NT2/D1 (cell line): Measurements from ENCODE around the gene NFX1.
"Not testable (repeated sequence)": the region's sequence is repeated elsewhere in the genome, so short reads cannot be mapped to it uniquely, and the experiment has no call there.

Experiments used
- DNase-seq: peaks from one replicate; pipeline ENCODE4 v3.0.0-alpha.2; 2011; ENCODE audit warnings: low read depth, low spot score
- H3K27me3 ChIP-seq: 2 replicates; pipeline ENCODE4 v1.6.0; 2011; ENCODE audit warnings: mild to moderate bottlenecking; ENCODE audit not compliant: insufficient read length, insufficient read depth
- H3K36me3 ChIP-seq: 2 replicates; pipeline ENCODE4 v1.6.1; 2011; ENCODE audit warnings: mild to moderate bottlenecking, low read length, mixed read lengths; ENCODE audit not compliant: insufficient read depth, insufficient read length
- H3K4me1 ChIP-seq: 2 replicates; pipeline ENCODE4 v1.5.1; 2011; ENCODE audit not compliant: insufficient read depth, insufficient read length
- H3K4me3 ChIP-seq: 2 replicates; pipeline ENCODE4 v1.5.1; 2011; ENCODE audit warnings: low read depth; ENCODE audit not compliant: insufficient read length
- H3K9ac ChIP-seq: 2 replicates; pipeline ENCODE4 v1.6.0; 2011; ENCODE audit warnings: low read depth; ENCODE audit not compliant: insufficient read length
- H3K9me3 ChIP-seq: 2 replicates; pipeline ENCODE4 v1.5.1; 2011; ENCODE audit warnings: mild to moderate bottlenecking, low read length; ENCODE audit not compliant: insufficient read depth
- SUZ12 ChIP-seq: IDR thresholded peaks from 2 replicates; pipeline ENCODE4 v1.6.1; 2011; ENCODE audit not compliant: insufficient read length, insufficient read depth; ENCODE audit errors: extremely low read depth
- YY1 ChIP-seq: IDR thresholded peaks from 2 replicates; pipeline ENCODE4 v1.6.1; 2011; ENCODE audit not compliant: insufficient read length, insufficient read depth
- ZNF274 ChIP-seq: IDR thresholded peaks from 2 replicates; pipeline ENCODE4 v1.6.1; 2011; ENCODE audit warnings: mild to moderate bottlenecking, low read depth, low read length

Gene NFX1

DNA sequence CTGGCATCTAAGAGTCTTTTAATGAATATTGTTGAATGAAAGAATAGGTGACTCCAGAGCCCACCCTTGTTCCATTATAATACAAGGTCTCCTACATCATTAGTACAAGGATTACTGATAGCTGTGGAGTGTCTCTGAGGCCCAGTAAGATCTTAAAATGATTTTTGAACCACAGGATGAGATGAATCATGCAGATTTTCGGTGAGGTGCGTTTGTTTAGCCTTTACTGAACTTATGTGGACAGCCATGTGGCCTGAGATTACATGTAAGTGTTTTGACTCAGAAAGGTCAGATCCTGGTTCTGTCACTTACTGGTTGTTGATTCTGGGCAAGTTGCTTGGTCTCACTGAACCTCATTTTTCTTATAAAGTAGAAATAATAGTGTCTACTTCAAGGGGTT lies 21.6 kb downstream of the NFX1 start:
- TF ChIP-seq ZNF274 (no peak), SUZ12 (no peak), YY1 (no peak)

DNA sequence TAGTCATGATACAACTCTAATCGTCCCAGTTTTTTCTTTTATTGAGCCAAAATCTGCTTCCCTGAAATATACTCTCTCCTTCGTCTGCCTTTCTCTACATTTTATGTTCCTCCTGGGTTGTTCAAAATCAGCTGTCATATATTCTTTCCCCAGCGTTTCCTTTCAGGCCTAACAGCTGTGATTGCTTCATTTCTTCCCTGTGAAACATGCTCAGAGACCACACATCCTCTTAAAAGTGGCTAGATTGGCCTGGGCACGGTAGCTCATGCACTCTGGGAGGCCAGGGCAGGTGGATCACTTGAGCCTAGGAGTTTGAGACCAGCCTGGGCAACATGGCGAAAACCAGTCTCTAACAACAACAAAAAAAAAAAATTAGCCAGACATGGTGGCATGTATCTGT lies 25.1 kb downstream of the NFX1 start:
- Histone ChIP-seq H3K27me3 (no peaks in the 10 kb centered on the region), H3K9me3 (no peaks in the 10 kb centered on the region), H3K4me1 (no peaks in the 10 kb centered on the region), H3K9ac (no peak overlapping the region), H3K4me3 (no peak overlapping the region), H3K36me3 (peaks cover 89% of the 10 kb centered on the region)
- DNase-seq: no peak
- no peak for TF ChIP-seq ZNF274
- TF ChIP-seq SUZ12: no peak
- no peak for TF ChIP-seq YY1

More for the DNA sequence above, 21.6 kb downstream of the NFX1 start:
- H3K4me3 ChIP-seq: no peak overlapping the region
- no peak for DNase-seq
- H3K36me3 ChIP-seq: peaks cover 90% of the 10 kb centered on the region
- no peak overlapping the region for H3K9ac ChIP-seq
- H3K27me3 ChIP-seq: no peaks in the 10 kb centered on the region
- H3K4me1 ChIP-seq: no peaks in the 10 kb centered on the region
- no peaks in the 10 kb centered on the region for H3K9me3 ChIP-seq

DNA sequence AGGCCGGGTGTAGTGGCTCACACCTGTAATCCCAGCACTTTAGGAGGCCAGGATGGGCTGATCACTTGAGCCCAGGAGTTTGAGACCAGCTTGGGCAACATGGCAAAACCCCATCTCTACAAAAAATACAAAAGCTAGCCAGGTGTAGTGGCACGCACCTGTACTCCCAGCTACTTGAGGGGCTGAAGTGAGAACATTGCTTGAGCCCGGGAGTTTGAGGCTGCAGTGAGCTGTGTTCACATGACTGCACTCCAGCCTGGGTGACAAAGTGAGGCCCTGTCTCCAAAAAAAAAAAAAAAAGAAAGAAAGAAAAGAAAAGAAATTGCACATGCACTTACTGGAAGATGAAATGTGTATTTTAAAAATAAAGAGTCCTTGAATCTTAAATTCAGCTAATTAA lies 26.8 kb downstream of the NFX1 start:
- not testable (repeated sequence) for H3K9ac ChIP-seq, H3K4me3 ChIP-seq, H3K9me3 ChIP-seq, DNase-seq, H3K4me1 ChIP-seq, H3K27me3 ChIP-seq
- peaks cover 89% of the 10 kb centered on the region for H3K36me3 ChIP-seq

DNA sequence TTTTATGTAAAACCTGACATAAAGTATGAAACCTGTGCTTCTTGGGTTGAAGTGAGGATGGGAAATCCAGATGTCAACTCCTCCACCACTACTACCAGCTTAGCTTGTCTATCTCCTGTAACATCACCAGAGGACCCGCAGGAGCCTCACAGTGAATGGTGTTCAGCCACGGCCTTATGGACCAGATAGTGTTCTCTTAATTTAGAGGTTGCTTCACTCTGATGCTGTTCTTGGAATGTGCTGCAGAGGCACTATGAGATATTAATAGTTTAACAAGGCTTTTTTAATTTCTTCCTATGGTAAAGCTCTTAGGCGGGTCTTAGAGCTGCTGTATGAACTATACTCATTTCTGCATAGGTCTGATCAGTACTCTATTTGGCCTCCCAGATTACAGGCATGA lies 27.9 kb downstream of the NFX1 start:
- Histone ChIP-seq H3K9me3 (no peaks in the 10 kb centered on the region), H3K4me1 (no peaks in the 10 kb centered on the region), H3K36me3 (peaks cover 89% of the 10 kb centered on the region), H3K4me3 (no peak overlapping the region), H3K9ac (no peak overlapping the region), H3K27me3 (no peaks in the 10 kb centered on the region)
- no peak for TF ChIP-seq ZNF274
- no peak for TF ChIP-seq SUZ12
- no peak for TF ChIP-seq YY1
- no peak for DNase-seq

DNA sequence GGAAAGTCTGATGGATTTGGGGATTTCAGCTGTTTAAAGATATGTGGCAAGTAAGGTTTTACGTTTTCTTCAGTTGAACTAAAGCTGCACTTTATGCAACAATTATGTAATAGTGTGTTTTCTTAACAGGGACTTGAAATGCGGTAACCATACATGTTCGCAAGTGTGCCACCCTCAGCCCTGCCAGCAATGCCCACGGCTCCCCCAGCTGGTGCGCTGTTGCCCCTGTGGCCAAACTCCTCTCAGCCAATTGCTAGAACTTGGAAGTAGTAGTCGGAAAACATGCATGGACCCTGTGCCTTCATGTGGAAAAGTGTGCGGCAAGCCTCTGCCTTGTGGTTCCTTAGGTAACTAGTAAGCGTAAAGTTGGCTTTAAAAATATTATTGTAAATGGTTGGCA lies 28.5 kb downstream of the NFX1 start:
- H3K4me1 ChIP-seq: no peaks in the 10 kb centered on the region
- DNase-seq: no peak
- no peaks in the 10 kb centered on the region for H3K9me3 ChIP-seq
- TF ChIP-seq YY1 (no peak), ZNF274 (no peak), SUZ12 (no peak)
- no peak overlapping the region for H3K9ac ChIP-seq
- peaks cover 88% of the 10 kb centered on the region for H3K36me3 ChIP-seq
- H3K27me3 ChIP-seq: no peaks in the 10 kb centered on the region
- H3K4me3 ChIP-seq: no peak overlapping the region

DNA sequence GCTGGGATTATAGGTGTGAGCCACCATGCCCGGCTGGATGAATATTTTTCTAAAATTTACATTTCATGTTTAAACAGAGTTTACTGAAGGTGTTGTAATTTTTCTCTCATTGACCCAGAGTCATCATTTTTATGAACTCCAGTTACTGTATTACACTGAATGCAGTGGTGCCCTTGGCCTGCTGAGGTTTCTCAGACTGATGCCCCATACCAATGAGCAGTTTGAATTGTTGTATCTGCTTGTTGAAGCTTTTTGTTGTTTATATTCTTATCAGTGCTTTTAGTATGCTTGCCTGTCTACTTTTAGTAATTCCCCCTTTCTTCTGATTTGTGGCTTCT lies 29.9 kb downstream of the NFX1 start:
- Histone ChIP-seq H3K9ac (no peak overlapping the region), H3K36me3 (peaks cover 84% of the 10 kb centered on the region), H3K9me3 (no peaks in the 10 kb centered on the region), H3K27me3 (no peaks in the 10 kb centered on the region), H3K4me3 (no peak overlapping the region), H3K4me1 (no peaks in the 10 kb centered on the region)
- TF ChIP-seq SUZ12 (no peak), ZNF274 (no peak), YY1 (no peak)
- no peak for DNase-seq

DNA sequence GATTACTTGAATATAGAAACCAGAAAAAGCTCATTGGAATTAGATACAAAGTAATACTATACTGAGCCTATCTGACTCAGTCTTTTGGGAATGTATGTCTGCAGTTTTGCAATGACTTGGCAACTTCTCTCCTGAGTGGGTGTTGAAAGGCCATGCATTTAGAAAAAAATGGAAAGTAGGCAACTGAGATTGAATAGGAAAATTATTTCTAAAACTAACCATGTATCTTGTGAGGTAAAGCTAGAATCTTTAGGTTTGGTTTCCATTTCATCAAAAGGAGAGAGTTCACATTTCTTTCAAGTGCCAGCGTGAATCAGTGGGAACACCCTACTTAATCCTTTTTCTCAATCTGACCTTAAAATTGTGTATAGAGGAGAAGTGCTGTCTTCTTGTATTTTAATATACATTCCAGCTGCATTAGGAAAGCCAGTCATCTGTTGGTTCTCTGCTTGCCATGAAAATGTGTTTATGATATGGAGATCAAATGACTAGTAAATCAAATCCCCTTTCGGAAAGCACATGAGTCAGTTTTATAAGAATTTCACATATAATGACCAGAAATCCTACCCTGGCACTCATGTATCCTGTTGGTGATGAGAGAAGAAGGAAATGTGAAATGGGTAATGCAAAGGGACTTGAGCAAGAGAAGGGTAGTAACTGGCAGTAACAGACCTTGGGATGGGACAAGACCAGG lies 30.4 kb downstream of the NFX1 start:
- Histone ChIP-seq H3K4me3 (no peak overlapping the region), H3K4me1 (no peaks in the 10 kb centered on the region), H3K27me3 (no peaks in the 10 kb centered on the region), H3K9me3 (no peaks in the 10 kb centered on the region), H3K9ac (no peak overlapping the region), H3K36me3 (peaks cover 79% of the 10 kb centered on the region)
- TF ChIP-seq SUZ12: no peak
- TF ChIP-seq YY1: no peak
- TF ChIP-seq ZNF274: no peak
- no peak for DNase-seq

DNA sequence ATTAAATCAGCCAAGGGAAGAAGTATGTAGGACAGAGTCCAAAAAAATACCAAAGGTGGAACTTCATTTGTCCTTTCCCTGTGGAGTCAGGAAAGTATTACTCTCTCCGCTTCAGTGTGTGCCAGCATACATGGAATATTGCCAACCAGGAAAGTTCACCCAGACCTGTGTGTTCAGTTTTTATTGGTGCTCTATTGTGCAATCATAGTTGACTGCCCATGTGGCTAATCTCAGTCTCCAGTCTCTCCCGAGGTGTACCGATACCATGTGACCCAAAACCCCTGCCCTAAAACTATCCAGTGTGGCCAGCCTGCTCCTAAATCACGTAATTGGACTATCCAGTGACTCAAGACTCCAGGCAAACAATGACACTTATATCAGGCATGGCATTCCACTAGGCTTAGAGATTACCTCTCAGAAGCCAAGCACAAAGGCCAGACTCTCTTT lies 38.8 kb downstream of the NFX1 start:
- TF ChIP-seq YY1 (no peak), ZNF274 (no peak), SUZ12 (no peak)
- Histone ChIP-seq H3K27me3 (no peaks in the 10 kb centered on the region), H3K36me3 (peaks cover 67% of the 10 kb centered on the region), H3K9me3 (no peaks in the 10 kb centered on the region), H3K4me3 (no peak overlapping the region), H3K9ac (no peak overlapping the region), H3K4me1 (no peaks in the 10 kb centered on the region)
- DNase-seq: no peak
